ENCODE data around the gene PPFIBP1. TPM values are rescaled to one million over a fixed set of nuclear protein-coding genes. Genes with fewer than 3 reads are reported as not detected.

PPFIBP1 gene
- polyA plus RNA-seq, 1 of the 3 experiments (the other 2 are of a cell fraction): 55.0 TPM

DNA sequence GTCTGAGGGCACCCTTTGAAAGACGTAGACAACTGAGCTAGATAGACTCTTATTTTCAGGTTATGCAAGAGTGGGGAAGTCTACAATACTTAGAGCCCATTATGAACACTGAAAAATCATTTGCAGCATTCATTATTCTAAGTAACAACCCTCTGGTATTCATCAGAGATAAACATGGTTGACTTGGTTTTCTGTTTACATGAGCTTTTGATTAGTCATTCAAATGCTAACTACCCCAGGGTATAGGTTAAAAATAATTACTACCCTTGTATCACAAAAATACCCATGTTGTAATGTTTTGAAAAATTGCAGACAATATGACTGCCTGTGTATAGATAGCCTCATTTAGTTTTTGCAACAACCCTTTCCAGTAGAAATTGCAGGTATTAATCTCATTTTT lies 78.5 kb downstream of the PPFIBP1 start:
- no peaks in the 10 kb centered on the region for H3K27me3 ChIP-seq (ENCODE audit: insufficient read depth)
- H4K20me1 ChIP-seq (ENCODE audit: insufficient read depth): no peaks in the 10 kb centered on the region
- H3K27ac ChIP-seq (ENCODE audit: low read depth in 2 of 2, low read length in 1 of 2): no peak overlapping the region
- POLR2A ChIA-PET: no interaction called here
- 100% methylated on average over 1 of the region's 1 CpG for WGBS (ENCODE audit: low lambda C conversion rate)
- H3K4me2 ChIP-seq: no peak overlapping the region
- H3K9me3 ChIP-seq: no peaks in the 10 kb centered on the region
- DNase-seq: no peak
- peaks cover 0 to 24% of the 10 kb centered on the region in 2 experiments for H3K36me3 ChIP-seq (replicated peaks in 1 of 2; ENCODE audit: control insufficient read depth in 1 of 2, insufficient read depth in 2 of 2, low read length in 1 of 2)
- H2AFZ ChIP-seq (ENCODE audit: low read depth): no peak overlapping the region
- H3K9me2 ChIP-seq: no peaks in the 10 kb centered on the region
- no peak overlapping the region for H3K4me3 ChIP-seq (ENCODE audit: low read depth in 2 of 2, low read length in 1 of 2)
- TF ChIP-seq RFX5 (IDR thresholded peaks at IDR 0.05; ENCODE audit: low read length) (no peak), NFIC (IDR thresholded peaks at IDR 0.05; ENCODE audit: borderline replicate concordance) (no peak), FOXM1 (IDR thresholded peaks at IDR 0.05; ENCODE audit: low read depth) (no peak), SMC3 (IDR thresholded peaks at IDR 0.05; ENCODE audit: low read depth, low read length) (no peak), RCOR1 (IDR thresholded peaks at IDR 0.05; ENCODE audit: low read length) (no peak), SIN3A (IDR thresholded peaks at IDR 0.05; ENCODE audit: borderline replicate concordance, low read depth, low read length) (no peak), EP300 (IDR thresholded peaks at IDR 0.05; ENCODE audit: borderline replicate concordance in 1 of 2, low read depth in 1 of 2, low read length in 1 of 2) (no peak)
- TF ChIP-seq, protein P1, sequence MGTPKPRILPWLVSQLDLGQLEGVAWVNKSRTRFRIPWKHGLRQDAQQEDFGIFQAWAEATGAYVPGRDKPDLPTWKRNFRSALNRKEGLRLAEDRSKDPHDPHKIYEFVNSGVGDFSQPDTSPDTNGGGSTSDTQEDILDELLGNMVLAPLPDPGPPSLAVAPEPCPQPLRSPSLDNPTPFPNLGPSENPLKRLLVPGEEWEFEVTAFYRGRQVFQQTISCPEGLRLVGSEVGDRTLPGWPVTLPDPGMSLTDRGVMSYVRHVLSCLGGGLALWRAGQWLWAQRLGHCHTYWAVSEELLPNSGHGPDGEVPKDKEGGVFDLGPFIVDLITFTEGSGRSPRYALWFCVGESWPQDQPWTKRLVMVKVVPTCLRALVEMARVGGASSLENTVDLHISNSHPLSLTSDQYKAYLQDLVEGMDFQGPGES (IDR thresholded peaks at IDR 0.05; ENCODE audit: low read depth, low read length): no peak
- TF ChIP-seq, protein P2, sequence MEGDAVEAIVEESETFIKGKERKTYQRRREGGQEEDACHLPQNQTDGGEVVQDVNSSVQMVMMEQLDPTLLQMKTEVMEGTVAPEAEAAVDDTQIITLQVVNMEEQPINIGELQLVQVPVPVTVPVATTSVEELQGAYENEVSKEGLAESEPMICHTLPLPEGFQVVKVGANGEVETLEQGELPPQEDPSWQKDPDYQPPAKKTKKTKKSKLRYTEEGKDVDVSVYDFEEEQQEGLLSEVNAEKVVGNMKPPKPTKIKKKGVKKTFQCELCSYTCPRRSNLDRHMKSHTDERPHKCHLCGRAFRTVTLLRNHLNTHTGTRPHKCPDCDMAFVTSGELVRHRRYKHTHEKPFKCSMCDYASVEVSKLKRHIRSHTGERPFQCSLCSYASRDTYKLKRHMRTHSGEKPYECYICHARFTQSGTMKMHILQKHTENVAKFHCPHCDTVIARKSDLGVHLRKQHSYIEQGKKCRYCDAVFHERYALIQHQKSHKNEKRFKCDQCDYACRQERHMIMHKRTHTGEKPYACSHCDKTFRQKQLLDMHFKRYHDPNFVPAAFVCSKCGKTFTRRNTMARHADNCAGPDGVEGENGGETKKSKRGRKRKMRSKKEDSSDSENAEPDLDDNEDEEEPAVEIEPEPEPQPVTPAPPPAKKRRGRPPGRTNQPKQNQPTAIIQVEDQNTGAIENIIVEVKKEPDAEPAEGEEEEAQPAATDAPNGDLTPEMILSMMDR (IDR thresholded peaks at IDR 0.05): no peak
- H3K79me2 ChIP-seq (ENCODE audit: insufficient read depth): peaks cover 98% of the 10 kb centered on the region
- no peak overlapping the region for H3K9ac ChIP-seq
- peaks cover 31% of the 10 kb centered on the region for H3F3A ChIP-seq (replicated peaks; ENCODE audit: insufficient read depth)
- H3K4me1 ChIP-seq (ENCODE audit: control insufficient read depth in 1 of 2, insufficient read depth in 2 of 2, low read depth in 1 of 2, low read length in 1 of 2): peaks cover 4 to 34% of the 10 kb centered on the region in 2 experiments; a peak in 3 of 4 replicates
- CTCF ChIA-PET: interaction anchor here (0.6 kb wide), 1 partner anchor 391 kb away, joined by 6 read pairs; no protein-coding TSS in a partner anchor

DNA sequence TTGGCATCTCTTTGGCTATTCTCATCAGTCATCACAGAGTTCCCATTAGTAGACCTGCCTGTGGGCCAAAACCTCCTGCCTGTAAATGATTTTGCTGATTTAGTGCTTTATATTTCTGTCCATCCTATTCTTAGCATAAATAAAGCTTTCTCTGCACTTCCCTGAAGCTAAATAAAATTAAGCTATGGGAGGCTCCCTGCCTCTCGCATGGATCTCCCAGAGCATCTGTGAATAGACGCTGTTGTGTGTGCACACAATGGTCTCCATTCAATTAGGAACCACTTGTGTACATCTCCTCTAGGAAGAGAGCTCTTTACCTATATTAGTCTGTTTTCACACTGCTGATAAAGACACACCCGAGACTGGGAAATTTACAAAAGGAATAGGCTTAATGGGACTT lies 80.4 kb downstream of the PPFIBP1 start:
- ChIA-PET CTCF (interaction anchor here (0.6 kb wide), 1 partner anchor 75 kb away, joined by 3 read pairs; no protein-coding TSS in a partner anchor), POLR2A (no interaction called here)
- WGBS (ENCODE audit: low lambda C conversion rate): 95% methylated on average over 3 of the region's 3 CpGs
- peaks cover 24% of the 10 kb centered on the region for H3F3A ChIP-seq (replicated peaks; ENCODE audit: insufficient read depth)
- H3K9me2 ChIP-seq: no peaks in the 10 kb centered on the region
- no peak overlapping the region for H3K9ac ChIP-seq
- H3K9me3 ChIP-seq: no peaks in the 10 kb centered on the region
- H2AFZ ChIP-seq (ENCODE audit: low read depth): no peak overlapping the region
- peaks cover 98% of the 10 kb centered on the region for H3K79me2 ChIP-seq (ENCODE audit: insufficient read depth)
- H3K27me3 ChIP-seq (ENCODE audit: insufficient read depth): no peaks in the 10 kb centered on the region
- TF ChIP-seq SMC3 (IDR thresholded peaks at IDR 0.05; ENCODE audit: low read depth, low read length) (no peak), TEAD4 (IDR thresholded peaks at IDR 0.05; ENCODE audit: borderline replicate concordance, insufficient read depth) (no peak), MXI1 (IDR thresholded peaks at IDR 0.05; ENCODE audit: low read depth, low read length) (no peak), ELF1 (IDR thresholded peaks at IDR 0.05) (no peak), GABPA (IDR thresholded peaks at IDR 0.05; ENCODE audit: low read depth) (no peak), FOXJ3 (CRISPR knock-in tag; IDR thresholded peaks at IDR 0.05) (no peak), RXRA (IDR thresholded peaks at IDR 0.05; ENCODE audit: borderline replicate concordance, low read depth) (no peak)
- TF ChIP-seq, protein P3, sequence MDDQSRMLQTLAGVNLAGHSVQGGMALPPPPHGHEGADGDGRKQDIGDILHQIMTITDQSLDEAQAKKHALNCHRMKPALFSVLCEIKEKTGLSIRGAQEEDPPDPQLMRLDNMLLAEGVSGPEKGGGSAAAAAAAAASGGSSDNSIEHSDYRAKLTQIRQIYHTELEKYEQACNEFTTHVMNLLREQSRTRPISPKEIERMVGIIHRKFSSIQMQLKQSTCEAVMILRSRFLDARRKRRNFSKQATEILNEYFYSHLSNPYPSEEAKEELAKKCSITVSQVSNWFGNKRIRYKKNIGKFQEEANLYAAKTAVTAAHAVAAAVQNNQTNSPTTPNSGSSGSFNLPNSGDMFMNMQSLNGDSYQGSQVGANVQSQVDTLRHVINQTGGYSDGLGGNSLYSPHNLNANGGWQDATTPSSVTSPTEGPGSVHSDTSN (IDR thresholded peaks at IDR 0.05): no peak
- TF ChIP-seq, protein P4, sequence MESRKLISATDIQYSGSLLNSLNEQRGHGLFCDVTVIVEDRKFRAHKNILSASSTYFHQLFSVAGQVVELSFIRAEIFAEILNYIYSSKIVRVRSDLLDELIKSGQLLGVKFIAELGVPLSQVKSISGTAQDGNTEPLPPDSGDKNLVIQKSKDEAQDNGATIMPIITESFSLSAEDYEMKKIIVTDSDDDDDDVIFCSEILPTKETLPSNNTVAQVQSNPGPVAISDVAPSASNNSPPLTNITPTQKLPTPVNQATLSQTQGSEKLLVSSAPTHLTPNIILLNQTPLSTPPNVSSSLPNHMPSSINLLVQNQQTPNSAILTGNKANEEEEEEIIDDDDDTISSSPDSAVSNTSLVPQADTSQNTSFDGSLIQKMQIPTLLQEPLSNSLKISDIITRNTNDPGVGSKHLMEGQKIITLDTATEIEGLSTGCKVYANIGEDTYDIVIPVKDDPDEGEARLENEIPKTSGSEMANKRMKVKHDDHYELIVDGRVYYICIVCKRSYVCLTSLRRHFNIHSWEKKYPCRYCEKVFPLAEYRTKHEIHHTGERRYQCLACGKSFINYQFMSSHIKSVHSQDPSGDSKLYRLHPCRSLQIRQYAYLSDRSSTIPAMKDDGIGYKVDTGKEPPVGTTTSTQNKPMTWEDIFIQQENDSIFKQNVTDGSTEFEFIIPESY (IDR thresholded peaks at IDR 0.05; ENCODE audit: borderline replicate concordance, low read depth): no peak
- DNase-seq: no peak
- no peaks in the 10 kb centered on the region for H4K20me1 ChIP-seq (ENCODE audit: insufficient read depth)
- H3K4me3 ChIP-seq (ENCODE audit: low read depth in 2 of 2, low read length in 1 of 2): no peak overlapping the region
- H3K4me2 ChIP-seq: no peak overlapping the region
- H3K27ac ChIP-seq (ENCODE audit: low read depth in 2 of 2, low read length in 1 of 2): no peak overlapping the region
- H3K4me1 ChIP-seq (ENCODE audit: control insufficient read depth in 1 of 2, insufficient read depth in 2 of 2, low read depth in 1 of 2, low read length in 1 of 2): peaks cover 4 to 26% of the 10 kb centered on the region in 2 experiments
- peaks cover 0 to 25% of the 10 kb centered on the region in 2 experiments for H3K36me3 ChIP-seq (replicated peaks in 1 of 2; ENCODE audit: control insufficient read depth in 1 of 2, insufficient read depth in 2 of 2, low read length in 1 of 2)

All from SK-N-SH (cell line).